PC-9 (cell line): ENCODE data around the gene THEMIS.

Experiments
- EZH2 ChIP-seq: fragments of 200-600 bp; sonication (generic); IDR thresholded peaks from 2 replicates; pipeline ENCODE4 v1.8.0; 2017; ENCODE audit warnings: antibody characterized with exemption, low read depth
- TF ChIP-seq, protein P1 (sequence below): fragments of 200-600 bp; sonication (generic); conservative IDR thresholded peaks from 2 replicates; pipeline ENCODE4 v1.6.1; 2017; ENCODE audit warnings: mixed run types, antibody characterized with exemption, mild to moderate bottlenecking, moderate library complexity

DNA sequence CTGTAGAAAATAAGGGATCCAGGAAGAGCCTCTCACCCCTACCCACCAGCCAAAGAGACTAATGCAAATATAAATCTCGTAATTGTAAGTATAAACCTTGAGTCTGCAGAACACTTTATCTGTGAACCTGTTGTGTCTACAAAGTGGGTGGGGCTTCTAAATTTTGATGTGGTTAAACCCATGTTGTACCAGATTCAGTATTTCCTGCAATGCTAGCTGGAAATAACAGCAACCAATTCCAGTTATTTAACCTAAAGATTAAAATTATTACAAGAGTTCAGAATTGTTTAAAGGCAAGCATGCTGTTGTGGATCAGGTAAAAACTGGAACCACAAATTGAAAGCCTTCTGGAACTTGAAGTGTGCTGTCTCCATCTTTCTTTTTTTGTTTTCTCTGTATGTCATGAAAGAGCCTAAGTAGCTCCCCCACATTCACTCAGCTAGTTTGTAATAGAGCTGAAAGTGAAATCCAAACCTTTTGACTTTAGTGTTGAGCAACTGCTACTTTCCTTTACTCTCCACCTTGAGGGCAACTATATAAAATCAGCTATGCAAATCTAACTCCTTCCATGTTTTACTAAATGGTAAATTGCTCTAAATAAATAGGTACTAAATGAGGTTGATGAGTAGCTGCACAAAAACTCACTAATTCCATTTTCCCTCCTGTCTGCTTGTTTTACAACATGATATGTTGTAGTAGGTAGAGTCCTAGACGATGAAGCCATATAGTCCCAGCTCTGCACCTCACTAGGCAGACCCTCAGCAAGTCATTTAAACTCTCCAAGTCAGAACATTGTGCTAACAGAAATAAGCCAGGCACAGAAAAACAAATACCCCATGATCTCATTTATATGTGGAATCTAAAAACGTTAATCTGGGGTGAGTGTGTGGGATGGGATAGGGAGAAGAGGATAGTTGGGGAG is 17.9 kb upstream of the THEMIS start:
- TF ChIP-seq, protein P1, sequence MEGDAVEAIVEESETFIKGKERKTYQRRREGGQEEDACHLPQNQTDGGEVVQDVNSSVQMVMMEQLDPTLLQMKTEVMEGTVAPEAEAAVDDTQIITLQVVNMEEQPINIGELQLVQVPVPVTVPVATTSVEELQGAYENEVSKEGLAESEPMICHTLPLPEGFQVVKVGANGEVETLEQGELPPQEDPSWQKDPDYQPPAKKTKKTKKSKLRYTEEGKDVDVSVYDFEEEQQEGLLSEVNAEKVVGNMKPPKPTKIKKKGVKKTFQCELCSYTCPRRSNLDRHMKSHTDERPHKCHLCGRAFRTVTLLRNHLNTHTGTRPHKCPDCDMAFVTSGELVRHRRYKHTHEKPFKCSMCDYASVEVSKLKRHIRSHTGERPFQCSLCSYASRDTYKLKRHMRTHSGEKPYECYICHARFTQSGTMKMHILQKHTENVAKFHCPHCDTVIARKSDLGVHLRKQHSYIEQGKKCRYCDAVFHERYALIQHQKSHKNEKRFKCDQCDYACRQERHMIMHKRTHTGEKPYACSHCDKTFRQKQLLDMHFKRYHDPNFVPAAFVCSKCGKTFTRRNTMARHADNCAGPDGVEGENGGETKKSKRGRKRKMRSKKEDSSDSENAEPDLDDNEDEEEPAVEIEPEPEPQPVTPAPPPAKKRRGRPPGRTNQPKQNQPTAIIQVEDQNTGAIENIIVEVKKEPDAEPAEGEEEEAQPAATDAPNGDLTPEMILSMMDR = no peak
- no peak for TF ChIP-seq EZH2
